K562 treated with DMSO at 1 percent for 4 hours (cell line): ENCODE results near the gene RBM42. TPM values are rescaled to one million over a fixed set of nuclear protein-coding genes. Genes with fewer than 3 reads are reported as not detected.

ENCODE experiments used
- total RNA-seq: library from RNA; unstranded; fragments of 300-600 nt; gene quantifications from 2 replicates; pipeline ENCODE4 v1.2.3, GENCODE V29; 2022; ENCODE audit not compliant: insufficient read depth

RBM42 gene
- 186 and 211 TPM in 2 replicates for total RNA-seq

GRCh38 chr19:35628565-35629331, at the start of gene RBM42:
TSS of gene RBM42 (plus strand) at chr19:35629036. CDS start at chr19:35629154, 118 bp downstream.

GRCh38 chr19:35585848-35586247, 43.0 kb upstream of the RBM42 start, which contains the start of gene PMIS2:
TSS of gene PMIS2 (plus strand) at chr19:35586173. CDS start at chr19:35586260, 87 bp downstream.

GRCh38 chr19:35612559-35613321, 16.1 kb upstream of the RBM42 start, which contains the start of gene HAUS5:
TSS of gene HAUS5 (plus strand) at chr19:35612735. CDS start at chr19:35612795, 60 bp downstream.

GRCh38 chr19:35641515-35642151, 12.8 kb downstream of the RBM42 start, which contains the start of gene ETV2:
TSS of gene ETV2 (plus strand) at chr19:35641745. CDS start at chr19:35642461, 716 bp downstream.

GRCh38 chr19:35648017-35648961, 19.5 kb downstream of the RBM42 start, which contains the start of gene COX6B1:
TSS of gene COX6B1 (plus strand) at chr19:35648323. CDS start at chr19:35651244, 2,921 bp downstream.

GRCh38 chr19:35666251-35666913, 37.5 kb downstream of the RBM42 start, which contains the start of gene UPK1A:
TSS of gene UPK1A (plus strand) at chr19:35666517. CDS start at chr19:35666813, 296 bp downstream.

Other genes starting within 250 kb of the RBM42 start
- not detected in 2 replicates for gene FFAR2, start 180.8 kb upstream of the RBM42 start, total RNA-seq
- gene KRTDAP, start 138.6 kb upstream of the RBM42 start, total RNA-seq = not detected in 2 replicates
- gene DMKN, start 115.4 kb upstream of the RBM42 start, total RNA-seq = not detected in 2 replicates
- not detected in 2 replicates for gene SBSN, start 100.7 kb upstream of the RBM42 start, total RNA-seq
- gene GAPDHS, start 95.6 kb upstream of the RBM42 start, total RNA-seq = not detected in 2 replicates
- gene TMEM147, start 83.4 kb upstream of the RBM42 start, total RNA-seq = 120 and 136 TPM in 2 replicates
- not detected in 2 replicates for gene ATP4A, start 65.4 kb upstream of the RBM42 start, total RNA-seq
- not detected in 2 replicates for gene PMIS2, start 42.9 kb upstream of the RBM42 start, total RNA-seq
- 21.1 and 22.2 TPM in 2 replicates for gene HAUS5, start 16.3 kb upstream of the RBM42 start, total RNA-seq
- gene ETV2, start 12.7 kb downstream of the RBM42 start, total RNA-seq = not detected in 2 replicates
- gene COX6B1, start 19.3 kb downstream of the RBM42 start, total RNA-seq = 1,092 TPM in 2 replicates
- not detected in 2 replicates for gene UPK1A, start 37.5 kb downstream of the RBM42 start, total RNA-seq
- not detected in 2 replicates for gene ZBTB32, start 75.5 kb downstream of the RBM42 start, total RNA-seq
- 21.9 and 25.7 TPM in 2 replicates for gene KMT2B, start 89.0 kb downstream of the RBM42 start, total RNA-seq
- gene IGFLR1, start 113.4 kb downstream of the RBM42 start, total RNA-seq = 6.4 and 16.4 TPM in 2 replicates
- 4.8 and 6.9 TPM in 2 replicates for gene U2AF1L4, start 116.4 kb downstream of the RBM42 start, total RNA-seq
- gene PSENEN, start 116.6 kb downstream of the RBM42 start, total RNA-seq = 34.5 and 42.2 TPM in 2 replicates
- 12.4 and 14.7 TPM in 2 replicates for gene LIN37, start 119.5 kb downstream of the RBM42 start, total RNA-seq
- 0.99 and 1.4 TPM in 2 replicates for gene HSPB6, start 128.0 kb downstream of the RBM42 start, total RNA-seq
- gene PROSER3, start 129.1 kb downstream of the RBM42 start, total RNA-seq = 12.2 and 14.9 TPM in 2 replicates
- gene ARHGAP33, start 146.5 kb downstream of the RBM42 start, total RNA-seq = 1.3 and 3.2 TPM in 2 replicates
- gene PRODH2, start 183.8 kb downstream of the RBM42 start, total RNA-seq = not detected in 2 replicates
- 1.1 and 3.5 TPM in 2 replicates for gene NPHS1, start 223.5 kb downstream of the RBM42 start, total RNA-seq
- gene KIRREL2, start 227.9 kb downstream of the RBM42 start, total RNA-seq = not detected in 2 replicates
- gene APLP1, start 239.5 kb downstream of the RBM42 start, total RNA-seq = 5.0 and 7.4 TPM in 2 replicates